ENCODE results near the gene RELL1.

RELL1 gene

GRCh38 chr4:37573566-37573965, 112.6 kb downstream of the RELL1 start:
- no peak for DNase-seq
- H3K4me3 ChIP-seq (ENCODE audit: low read depth, low read length) = no peak overlapping the region
- H2BK120ac ChIP-seq (ENCODE audit: insufficient read depth, low read length, poor library complexity) = no peak overlapping the region
- H3K14ac ChIP-seq (ENCODE audit: low read length) = no peak overlapping the region
- H2BK12ac ChIP-seq (ENCODE audit: low read length) = no peak overlapping the region
- no peak overlapping the region for H3K27ac ChIP-seq (ENCODE audit: low read depth, low read length)
- H2AK5ac ChIP-seq (ENCODE audit: low read length) = no peak overlapping the region
- no peak overlapping the region for H3K18ac ChIP-seq (ENCODE audit: low read length)
- H3K4me1 ChIP-seq (ENCODE audit: control insufficient read depth in 1 of 2, insufficient read depth in 2 of 2, low read length in 2 of 2) = no peaks in the 10 kb centered on the region
- no peak overlapping the region for H2AFZ ChIP-seq (ENCODE audit: insufficient read depth, low read length, poor library complexity)
- H4K8ac ChIP-seq (ENCODE audit: low read depth, low read length) = no peak overlapping the region
- H3K9me3 ChIP-seq (ENCODE audit: insufficient read depth, low read depth, low read length) = no peaks in the 10 kb centered on the region
- H2BK5ac ChIP-seq (ENCODE audit: low read depth, low read length, poor library complexity) = no peak overlapping the region
- H3K27me3 ChIP-seq (ENCODE audit: insufficient read depth, low read length) = no peaks in the 10 kb centered on the region
- no peak overlapping the region for H3K23ac ChIP-seq (ENCODE audit: low read length)
- no peak overlapping the region for H4K91ac ChIP-seq (ENCODE audit: low read depth, low read length)
- no peaks in the 10 kb centered on the region for H3K79me2 ChIP-seq (ENCODE audit: control insufficient read depth, insufficient read depth, low read length, poor library complexity)
- H3K9ac ChIP-seq (ENCODE audit: low read length) = no peak overlapping the region
- H3K36me3 ChIP-seq (ENCODE audit: control insufficient read depth in 1 of 2, insufficient read depth in 2 of 2, low read length in 2 of 2) = peaks cover 0 to 2% of the 10 kb centered on the region in 2 experiments
- H3K4me2 ChIP-seq (ENCODE audit: low read length) = no peak overlapping the region
- no peaks in the 10 kb centered on the region for H3K79me1 ChIP-seq (ENCODE audit: low read length)
- H4K12ac ChIP-seq (ENCODE audit: low read depth, low read length) = no peak overlapping the region
- H3K4ac ChIP-seq (ENCODE audit: low read depth, low read length) = no peak overlapping the region

DNA sequence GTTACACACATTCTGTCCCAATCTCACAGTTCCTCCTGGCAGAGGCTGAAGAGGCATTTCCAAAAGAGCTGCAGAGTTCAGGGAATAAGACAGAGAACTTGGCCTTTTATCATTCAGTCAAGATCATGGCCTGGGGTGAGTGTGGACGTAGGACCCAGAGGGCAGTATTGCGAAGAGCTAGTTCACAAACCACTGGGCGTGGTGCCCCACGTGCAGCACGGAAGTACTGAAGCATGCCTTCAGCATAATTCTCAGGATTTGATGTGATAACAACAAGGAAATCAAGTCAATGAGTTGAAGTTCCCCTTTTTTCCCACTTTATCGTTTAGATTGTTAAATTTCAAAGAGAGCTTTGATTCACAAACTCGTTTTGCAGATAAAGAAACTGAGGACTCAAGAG, 117.7 kb downstream of the RELL1 start:
- H3K4me3 ChIP-seq (ENCODE audit: low read depth, low read length) = no peak overlapping the region
- H3K79me2 ChIP-seq (ENCODE audit: control insufficient read depth, insufficient read depth, low read length, poor library complexity) = no peaks in the 10 kb centered on the region
- H3K23ac ChIP-seq (ENCODE audit: low read length) = no peak overlapping the region
- no peak overlapping the region for H4K91ac ChIP-seq (ENCODE audit: low read depth, low read length)
- H3K9me3 ChIP-seq (ENCODE audit: insufficient read depth, low read depth, low read length) = no peaks in the 10 kb centered on the region
- no peak overlapping the region for H2BK5ac ChIP-seq (ENCODE audit: low read depth, low read length, poor library complexity)
- no peak overlapping the region for H2AFZ ChIP-seq (ENCODE audit: insufficient read depth, low read length, poor library complexity)
- no peak overlapping the region for H4K12ac ChIP-seq (ENCODE audit: low read depth, low read length)
- H3K18ac ChIP-seq (ENCODE audit: low read length) = no peak overlapping the region
- H3K79me1 ChIP-seq (ENCODE audit: low read length) = no peaks in the 10 kb centered on the region
- H4K8ac ChIP-seq (ENCODE audit: low read depth, low read length) = no peak overlapping the region
- H3K36me3 ChIP-seq (ENCODE audit: control insufficient read depth in 1 of 2, insufficient read depth in 2 of 2, low read length in 2 of 2) = peaks cover 3 to 8% of the 10 kb centered on the region in 2 experiments
- no peak overlapping the region for H3K27ac ChIP-seq (ENCODE audit: low read depth, low read length)
- no peak overlapping the region for H2AK5ac ChIP-seq (ENCODE audit: low read length)
- no peak overlapping the region for H3K4ac ChIP-seq (ENCODE audit: low read depth, low read length)
- H3K14ac ChIP-seq (ENCODE audit: low read length) = no peak overlapping the region
- no peaks in the 10 kb centered on the region for H3K27me3 ChIP-seq (ENCODE audit: insufficient read depth, low read length)
- H2BK120ac ChIP-seq (ENCODE audit: insufficient read depth, low read length, poor library complexity) = no peak overlapping the region
- H3K9ac ChIP-seq (ENCODE audit: low read length) = no peak overlapping the region
- H2BK12ac ChIP-seq (ENCODE audit: low read length) = no peak overlapping the region
- WGBS (ENCODE audit: extremely low coverage, insufficient coverage, insufficient read length) = no CpG with 5 or more reads among the region's 7 CpGs
- DNase-seq = peak; percentile 20 to 40
- H3K4me1 ChIP-seq (ENCODE audit: control insufficient read depth in 1 of 2, insufficient read depth in 2 of 2, low read length in 2 of 2) = no peaks in the 10 kb centered on the region
- no peak overlapping the region for H3K4me2 ChIP-seq (ENCODE audit: low read length)

- Histone ChIP-seq H4K12ac (ENCODE audit: low read depth, low read length) (no peak overlapping the region), H2AFZ (ENCODE audit: insufficient read depth, low read length, poor library complexity) (no peak overlapping the region), H3K4me1 (ENCODE audit: control insufficient read depth in 1 of 2, insufficient read depth in 2 of 2, low read length in 2 of 2) (no peaks in the 10 kb centered on the region), H3K4me3 (ENCODE audit: low read depth, low read length) (no peak overlapping the region), H3K79me2 (ENCODE audit: control insufficient read depth, insufficient read depth, low read length, poor library complexity) (no peaks in the 10 kb centered on the region), H3K4me2 (ENCODE audit: low read length) (no peak overlapping the region), H3K23ac (ENCODE audit: low read length) (no peak overlapping the region), H3K27ac (ENCODE audit: low read depth, low read length) (no peak overlapping the region), H3K9ac (ENCODE audit: low read length) (no peak overlapping the region), H2BK12ac (ENCODE audit: low read length) (no peak overlapping the region), H3K18ac (ENCODE audit: low read length) (no peak overlapping the region), H2BK120ac (ENCODE audit: insufficient read depth, low read length, poor library complexity) (no peak overlapping the region), H4K91ac (ENCODE audit: low read depth, low read length) (no peak overlapping the region), H2BK5ac (ENCODE audit: low read depth, low read length, poor library complexity) (no peak overlapping the region), H3K14ac (ENCODE audit: low read length) (no peak overlapping the region), H3K9me3 (ENCODE audit: insufficient read depth, low read depth, low read length) (no peaks in the 10 kb centered on the region), H2AK5ac (ENCODE audit: low read length) (no peak overlapping the region), H3K36me3 (ENCODE audit: control insufficient read depth in 1 of 2, insufficient read depth in 2 of 2, low read length in 2 of 2) (peaks cover 3 to 10% of the 10 kb centered on the region in 2 experiments), H3K4ac (ENCODE audit: low read depth, low read length) (no peak overlapping the region), H4K8ac (ENCODE audit: low read depth, low read length) (peak overlapping the region; percentile 37), H3K27me3 (ENCODE audit: insufficient read depth, low read length) (no peaks in the 10 kb centered on the region), H3K79me1 (ENCODE audit: low read length) (no peaks in the 10 kb centered on the region)
- DNase-seq = peak in 1 of 2 donors; percentile 48
- no CpG with 5 or more reads among the region's 2 CpGs for WGBS (ENCODE audit: extremely low coverage, insufficient coverage, insufficient read length)
These were observed 118.3 kb downstream of the RELL1 start for GRCh38 chr4:37567836-37568235.

GRCh38 chr4:37562592-37562991, 123.6 kb downstream of the RELL1 start:
- H3K36me3 ChIP-seq (ENCODE audit: control insufficient read depth in 1 of 2, insufficient read depth in 2 of 2, low read length in 2 of 2) = peaks cover 1 to 7% of the 10 kb centered on the region in 2 experiments
- no peak overlapping the region for H2BK12ac ChIP-seq (ENCODE audit: low read length)
- H3K79me1 ChIP-seq (ENCODE audit: low read length) = no peaks in the 10 kb centered on the region
- no peaks in the 10 kb centered on the region for H3K79me2 ChIP-seq (ENCODE audit: control insufficient read depth, insufficient read depth, low read length, poor library complexity)
- no peak overlapping the region for H3K4me2 ChIP-seq (ENCODE audit: low read length)
- H3K27ac ChIP-seq (ENCODE audit: low read depth, low read length) = no peak overlapping the region
- H3K23ac ChIP-seq (ENCODE audit: low read length) = no peak overlapping the region
- H4K91ac ChIP-seq (ENCODE audit: low read depth, low read length) = no peak overlapping the region
- H3K4me3 ChIP-seq (ENCODE audit: low read depth, low read length) = no peak overlapping the region
- no peaks in the 10 kb centered on the region for H3K9me3 ChIP-seq (ENCODE audit: insufficient read depth, low read depth, low read length)
- no peak overlapping the region for H3K4ac ChIP-seq (ENCODE audit: low read depth, low read length)
- no peak overlapping the region for H2AFZ ChIP-seq (ENCODE audit: insufficient read depth, low read length, poor library complexity)
- DNase-seq = peak; percentile 52 to 80
- no peaks in the 10 kb centered on the region for H3K27me3 ChIP-seq (ENCODE audit: insufficient read depth, low read length)
- no peak overlapping the region for H2AK5ac ChIP-seq (ENCODE audit: low read length)
- no peak overlapping the region for H2BK120ac ChIP-seq (ENCODE audit: insufficient read depth, low read length, poor library complexity)
- H3K9ac ChIP-seq (ENCODE audit: low read length) = no peak overlapping the region
- peaks cover 0 to 3% of the 10 kb centered on the region in 2 experiments for H3K4me1 ChIP-seq (ENCODE audit: control insufficient read depth in 1 of 2, insufficient read depth in 2 of 2, low read length in 2 of 2)
- H4K8ac ChIP-seq (ENCODE audit: low read depth, low read length) = no peak overlapping the region
- no CpG with 5 or more reads among the region's 4 CpGs for WGBS (ENCODE audit: extremely low coverage, insufficient coverage, insufficient read length)
- H3K18ac ChIP-seq (ENCODE audit: low read length) = no peak overlapping the region
- H3K14ac ChIP-seq (ENCODE audit: low read length) = no peak overlapping the region
- no peak overlapping the region for H2BK5ac ChIP-seq (ENCODE audit: low read depth, low read length, poor library complexity)
- H4K12ac ChIP-seq (ENCODE audit: low read depth, low read length) = no peak overlapping the region

Measured in trophoblast cell (in vitro differentiated cells and primary cell).